Mucosa of descending colon (tissue), 3 donors: ENCODE measurements around the gene RRAGD. TPM values are rescaled to one million over a fixed set of nuclear protein-coding genes. Genes with fewer than 3 reads are reported as not detected.
A peak's percentile ranks its signal among the peaks of the same experiment; 100 is the strongest.

ENCODE experiments used
- ATAC-seq: fragments of 200-7000 bp; cut with Tn5 transposase; one replicate; pipeline ENCODE4 v1.9.1; 2020; ENCODE audit warnings: mild to moderate bottlenecking, moderate library complexity
- DNase-seq, 3 donors: peaks; one replicate each; pipeline ENCODE4 v3.0.0-alpha.2; 2020
- H3K36me3 ChIP-seq: fragments of 200-600 bp; one replicate; pipeline ENCODE4 v1.8.0; 2021; ENCODE audit warnings: low read depth, mild to moderate bottlenecking
- H3K4me1 ChIP-seq: fragments of 200-600 bp; one replicate; pipeline ENCODE4 v1.8.0; 2021; ENCODE audit warnings: low read depth, mild to moderate bottlenecking
- H3K4me3 ChIP-seq: fragments of 200-600 bp; one replicate; pipeline ENCODE4 v1.8.0; 2021; ENCODE audit warnings: mild to moderate bottlenecking
- H3K9me3 ChIP-seq: fragments of 200-600 bp; one replicate; pipeline ENCODE4 v1.8.0; 2021; ENCODE audit warnings: mild to moderate bottlenecking
- intact Hi-C, 2 donors: fragments of 100-400 bp; cut with DNase I in 1 of 2; cut with micrococcal nuclease in 1 of 2; formaldehyde crosslinking; loops; one replicate each; pipeline versions ENCODE4 v1.11.0 to v1.11.1; 2022; cut with DNase I, micrococcal nuclease
- total RNA-seq, 3 donors: library from RNA; stranded (reverse); fragmentation: NEBNext Ultra II Directional in 2 of 3; extraction: Animal tissue kit (Norgen Biotek cat#: 25700) in 2 of 3; gene quantifications; one replicate each; pipeline versions ENCODE4 v1.2.1 to v1.2.4, GENCODE V29; 2021 to 2023
- TF ChIP-seq, protein P1 (sequence below): fragments of 200-600 bp; IDR thresholded peaks from one replicate; pipeline ENCODE4 v1.8.0; 2022; ENCODE audit warnings: antibody characterized with exemption, mild to moderate bottlenecking
- donor health status: DM: no; HTN: no; CAD: no; lungs with moderate emphysema.
- donor health status: DM: no; HTN: no; CAD: no.
- donor health status: DM: no; HTN: yes; CAD: no.

The RRAGD gene
- total RNA-seq, 3 donors from 2014 or later: 3.2 to 17.6 (median 4.0) TPM

DNA sequence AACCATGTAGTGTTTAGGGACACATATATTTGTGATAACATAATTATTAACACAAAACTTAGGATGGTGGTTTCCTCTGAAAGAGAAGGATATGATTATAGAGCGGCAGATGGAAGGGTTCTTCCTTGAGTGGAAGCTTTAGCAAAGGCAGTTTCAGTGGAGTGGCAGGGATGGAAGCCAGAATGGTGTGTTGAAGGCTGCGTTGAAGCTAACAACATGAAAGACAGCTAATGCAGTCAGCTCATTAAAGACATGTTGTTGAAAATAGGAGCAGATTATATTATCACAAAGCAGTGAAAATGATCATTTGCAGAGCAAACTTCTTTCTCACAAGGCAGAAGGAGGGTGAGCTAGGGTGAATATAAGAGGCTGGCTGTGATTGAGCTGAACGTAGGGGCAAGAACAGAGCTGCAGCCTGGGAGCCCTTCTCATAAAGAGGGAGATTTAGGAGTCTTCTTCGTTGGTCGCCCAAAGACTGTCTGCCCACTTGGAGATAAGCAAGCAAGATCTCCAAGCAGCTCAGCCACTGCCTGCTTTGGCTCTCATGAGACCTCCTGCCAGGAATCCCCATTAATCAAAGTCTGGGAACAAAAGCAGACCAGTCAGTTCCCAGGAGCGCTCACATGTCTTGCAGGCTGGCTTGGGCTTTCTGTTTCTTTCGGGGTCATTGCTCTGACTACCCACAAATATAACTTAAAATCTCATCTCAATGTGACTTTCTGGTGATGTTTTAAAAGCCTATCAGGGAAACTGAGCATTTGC is 18.3 kb upstream of the RRAGD start:
- intact Hi-C loops: loop anchor here in 1 of 2 donors (5.0 kb wide), 1 partner anchor 182 kb away; no protein-coding TSS in a partner anchor

DNA sequence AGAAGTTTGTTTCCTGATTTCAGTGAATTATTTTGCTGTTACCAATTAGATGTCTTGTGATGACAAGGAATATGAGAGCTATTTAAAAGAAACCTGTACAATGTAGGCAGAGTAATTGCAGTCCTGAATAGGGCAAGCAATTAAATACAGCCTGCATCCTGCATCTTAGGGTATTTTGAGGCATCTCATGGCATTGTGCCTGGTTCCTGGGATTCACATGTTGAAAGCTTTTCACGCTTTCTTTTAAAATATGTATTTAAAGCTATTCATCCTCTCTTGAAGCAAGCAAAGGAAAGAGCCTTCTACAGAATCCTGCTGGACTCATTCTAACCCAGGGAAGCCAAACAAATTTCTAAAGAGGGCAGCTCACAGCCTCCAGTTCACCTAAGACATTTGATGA is 4.7 kb upstream of the RRAGD start:
- Histone ChIP-seq H3K4me1 (peaks cover 4% of the 10 kb centered on the region), H3K9me3 (no peaks in the 10 kb centered on the region), H3K4me3 (no peak overlapping the region), H3K36me3 (no peaks in the 10 kb centered on the region)
- ATAC-seq (no peak), DNase-seq (no peak)
- TF ChIP-seq, protein P1, sequence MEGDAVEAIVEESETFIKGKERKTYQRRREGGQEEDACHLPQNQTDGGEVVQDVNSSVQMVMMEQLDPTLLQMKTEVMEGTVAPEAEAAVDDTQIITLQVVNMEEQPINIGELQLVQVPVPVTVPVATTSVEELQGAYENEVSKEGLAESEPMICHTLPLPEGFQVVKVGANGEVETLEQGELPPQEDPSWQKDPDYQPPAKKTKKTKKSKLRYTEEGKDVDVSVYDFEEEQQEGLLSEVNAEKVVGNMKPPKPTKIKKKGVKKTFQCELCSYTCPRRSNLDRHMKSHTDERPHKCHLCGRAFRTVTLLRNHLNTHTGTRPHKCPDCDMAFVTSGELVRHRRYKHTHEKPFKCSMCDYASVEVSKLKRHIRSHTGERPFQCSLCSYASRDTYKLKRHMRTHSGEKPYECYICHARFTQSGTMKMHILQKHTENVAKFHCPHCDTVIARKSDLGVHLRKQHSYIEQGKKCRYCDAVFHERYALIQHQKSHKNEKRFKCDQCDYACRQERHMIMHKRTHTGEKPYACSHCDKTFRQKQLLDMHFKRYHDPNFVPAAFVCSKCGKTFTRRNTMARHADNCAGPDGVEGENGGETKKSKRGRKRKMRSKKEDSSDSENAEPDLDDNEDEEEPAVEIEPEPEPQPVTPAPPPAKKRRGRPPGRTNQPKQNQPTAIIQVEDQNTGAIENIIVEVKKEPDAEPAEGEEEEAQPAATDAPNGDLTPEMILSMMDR: no peak
- intact Hi-C loops: no loop called here

More for the DNA sequence above, 18.3 kb upstream of the RRAGD start:
- H3K4me3 ChIP-seq: no peak overlapping the region
- ATAC-seq: no peak
- H3K36me3 ChIP-seq: no peaks in the 10 kb centered on the region
- peaks cover 7% of the 10 kb centered on the region for H3K4me1 ChIP-seq
- DNase-seq: no peak
- TF ChIP-seq, protein P1: no peak
- H3K9me3 ChIP-seq: no peaks in the 10 kb centered on the region

DNA sequence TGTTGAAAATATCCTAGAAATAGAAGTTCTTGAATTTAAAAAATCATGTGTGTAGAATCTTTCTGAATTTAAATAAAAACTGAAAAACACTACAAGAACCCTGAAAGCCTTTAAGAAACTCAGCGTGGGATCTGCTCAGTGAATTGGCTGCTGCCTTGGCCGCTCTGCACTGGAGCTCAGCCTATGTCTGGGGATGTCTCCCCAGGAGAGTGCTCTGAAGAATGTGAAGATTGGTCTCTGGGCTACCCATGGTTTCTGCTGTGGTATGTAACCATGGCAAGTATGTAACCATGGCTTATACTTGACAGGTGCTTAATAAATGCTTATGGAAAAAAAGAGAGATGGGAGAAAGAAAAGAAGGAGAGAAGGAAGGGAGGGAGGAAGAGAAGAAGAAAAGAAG is 3.1 kb upstream of the RRAGD start:
- H3K9me3 ChIP-seq: no peaks in the 10 kb centered on the region
- TF ChIP-seq, protein P1: no peak
- H3K4me1 ChIP-seq: peaks cover 4% of the 10 kb centered on the region
- ATAC-seq: no peak
- no peak for DNase-seq
- no peak overlapping the region for H3K4me3 ChIP-seq
- no peaks in the 10 kb centered on the region for H3K36me3 ChIP-seq
- intact Hi-C loops: no loop called here

DNA sequence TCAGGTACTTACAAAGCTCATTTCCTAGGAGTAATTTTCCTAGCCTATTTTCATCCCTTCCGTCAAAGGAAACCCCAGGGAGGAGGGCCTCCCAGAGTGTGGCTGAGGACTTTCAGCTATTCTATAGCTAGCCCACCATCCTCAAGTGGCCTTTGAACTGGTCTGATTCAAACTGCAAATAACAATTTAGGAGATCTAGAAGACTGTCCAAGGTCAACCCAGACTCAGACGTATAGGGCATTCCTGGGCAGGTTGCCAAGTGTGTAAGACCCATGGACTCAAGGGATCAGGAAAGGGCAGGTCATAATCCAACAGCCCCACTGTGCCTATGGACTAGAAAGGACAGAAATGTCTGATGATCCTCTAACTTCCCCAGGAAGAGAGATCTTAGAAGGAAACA is 2.1 kb upstream of the RRAGD start:
- Histone ChIP-seq H3K4me3 (no peak overlapping the region), H3K36me3 (no peaks in the 10 kb centered on the region), H3K9me3 (no peaks in the 10 kb centered on the region), H3K4me1 (peaks cover 4% of the 10 kb centered on the region)
- TF ChIP-seq, protein P1: no peak
- no peak for ATAC-seq
- DNase-seq: peak in 1 of 3 donors; percentile 6
- intact Hi-C loops: no loop called here

DNA sequence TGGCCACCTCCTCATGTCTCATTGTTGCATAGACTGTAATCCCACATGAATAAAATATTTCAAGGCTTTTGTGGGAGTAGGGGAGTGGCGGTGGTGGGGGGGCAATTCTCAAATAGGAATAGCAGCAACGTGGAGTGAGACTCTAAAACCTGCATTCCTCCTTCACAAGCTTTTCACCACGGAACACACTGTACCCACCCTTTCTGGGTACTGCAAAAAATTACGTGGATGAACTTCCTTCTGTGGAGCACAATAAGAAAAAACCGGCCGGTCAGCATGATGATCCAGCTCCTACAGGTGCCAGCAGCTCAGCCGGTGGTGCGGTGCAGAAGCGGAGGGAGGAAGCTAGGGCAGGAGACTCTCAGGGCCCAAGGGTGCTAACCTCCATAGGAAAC is 930 bp upstream of the RRAGD start:
- Histone ChIP-seq H3K36me3 (no peaks in the 10 kb centered on the region), H3K4me3 (no peak overlapping the region), H3K4me1 (peaks cover 4% of the 10 kb centered on the region), H3K9me3 (no peaks in the 10 kb centered on the region)
- ATAC-seq (peak; percentile 12), DNase-seq (peak in 2 of 3 donors; percentile 17 to 33)
- TF ChIP-seq, protein P1: no peak
- intact Hi-C loops: no loop called here
